Trophoblast cell (in vitro differentiated cells and primary cell): ENCODE measurements around the gene CD33. TPM values are rescaled to one million over a fixed set of nuclear protein-coding genes. Genes with fewer than 3 reads are reported as not detected.
"Not testable (repeated sequence)": the region's sequence is repeated elsewhere in the genome, so short reads cannot be mapped to it uniquely, and the experiment has no call there.

ENCODE experiments used
- DNase-seq, 2 donors: peaks; one replicate each; pipeline ENCODE4 v3.0.0-alpha.2; 2016
- H2AFZ ChIP-seq: 2 replicates; pipeline ENCODE4 v1.6.1; 2013; ENCODE audit warnings: low read length, moderate library complexity, mild to moderate bottlenecking; ENCODE audit not compliant: insufficient read depth, poor library complexity
- H2AK5ac ChIP-seq: 2 replicates; pipeline ENCODE4 v1.6.1; 2013; ENCODE audit warnings: mild to moderate bottlenecking, low read length
- H2BK120ac ChIP-seq: 2 replicates; pipeline ENCODE4 v1.6.1; 2013; ENCODE audit warnings: low read length, mild to moderate bottlenecking, moderate library complexity; ENCODE audit not compliant: insufficient read depth, poor library complexity
- H2BK12ac ChIP-seq: 2 replicates; pipeline ENCODE4 v1.6.1; 2013; ENCODE audit warnings: mild to moderate bottlenecking, low read length, moderate library complexity
- H2BK5ac ChIP-seq: 2 replicates; pipeline ENCODE4 v1.6.1; 2013; ENCODE audit warnings: low read length, low read depth, moderate library complexity, mild to moderate bottlenecking; ENCODE audit not compliant: poor library complexity
- H3K14ac ChIP-seq: 2 replicates; pipeline ENCODE4 v1.6.1; 2013; ENCODE audit warnings: mild to moderate bottlenecking, low read length
- H3K18ac ChIP-seq: 2 replicates; pipeline ENCODE4 v1.6.1; 2013; ENCODE audit warnings: mild to moderate bottlenecking, low read length
- H3K23ac ChIP-seq: 2 replicates; pipeline ENCODE4 v1.6.1; 2013; ENCODE audit warnings: low read length
- H3K27ac ChIP-seq: 2 replicates; pipeline ENCODE4 v1.5.1; 2013; ENCODE audit warnings: low read depth, mild to moderate bottlenecking, inconsistent platforms, low read length, moderate library complexity
- H3K27me3 ChIP-seq: 2 replicates; pipeline ENCODE4 v1.6.1; 2013; ENCODE audit warnings: inconsistent platforms, mild to moderate bottlenecking, low read length, moderate library complexity; ENCODE audit not compliant: insufficient read depth
- H3K36me3 ChIP-seq, 2 experiments: 1 replicate in 1 of 2; 2 replicates in 1 of 2; pipeline ENCODE4 v1.6.1; 2013; ENCODE audit warnings: low read length in 2 of 2, mild to moderate bottlenecking in 2 of 2, moderate library complexity in 1 of 2; ENCODE audit not compliant: insufficient read depth in 2 of 2, control insufficient read depth in 1 of 2
- H3K4ac ChIP-seq: 2 replicates; pipeline ENCODE4 v1.6.1; 2013; ENCODE audit warnings: low read depth, mild to moderate bottlenecking, low read length, moderate library complexity
- H3K4me1 ChIP-seq, 2 experiments: 1 replicate in 1 of 2; 2 replicates in 1 of 2; pipeline ENCODE4 v1.6.1; 2013; ENCODE audit warnings: low read length in 2 of 2, mild to moderate bottlenecking in 2 of 2, moderate library complexity in 1 of 2; ENCODE audit not compliant: insufficient read depth in 2 of 2, control insufficient read depth in 1 of 2
- H3K4me2 ChIP-seq: 2 replicates; pipeline ENCODE4 v1.6.1; 2013; ENCODE audit warnings: inconsistent platforms, mild to moderate bottlenecking, low read length, moderate library complexity
- H3K4me3 ChIP-seq: 2 replicates; pipeline ENCODE4 v1.5.1; 2013; ENCODE audit warnings: mild to moderate bottlenecking, low read depth, low read length, inconsistent platforms
- H3K79me1 ChIP-seq: one replicate; pipeline ENCODE4 v1.6.1; 2013; ENCODE audit warnings: low read length
- H3K79me2 ChIP-seq: 2 replicates; pipeline ENCODE4 v1.6.1; 2013; ENCODE audit warnings: low read length, mild to moderate bottlenecking; ENCODE audit not compliant: control insufficient read depth, insufficient read depth, poor library complexity
- H3K9ac ChIP-seq: 2 replicates; pipeline ENCODE4 v1.6.1; 2013; ENCODE audit warnings: mild to moderate bottlenecking, low read length
- H3K9me3 ChIP-seq: 2 replicates; pipeline ENCODE4 v1.6.1; 2013; ENCODE audit warnings: low read depth, mild to moderate bottlenecking, control low read depth, inconsistent platforms, low read length; ENCODE audit not compliant: insufficient read depth
- H4K12ac ChIP-seq: 2 replicates; pipeline ENCODE4 v1.6.1; 2013; ENCODE audit warnings: low read depth, mild to moderate bottlenecking, low read length, moderate library complexity
- H4K8ac ChIP-seq: 2 replicates; pipeline ENCODE4 v1.6.1; 2013; ENCODE audit warnings: low read depth, mild to moderate bottlenecking, low read length, moderate library complexity
- H4K91ac ChIP-seq: one replicate; pipeline ENCODE4 v1.6.1; 2013; ENCODE audit warnings: low read depth, mild to moderate bottlenecking, low read length, moderate library complexity
- WGBS: extraction: QIAGEN DNeasy Blood & Tissue Kit; methylation state at CpG from one replicate; pipeline ENCODE4 v1.1.7; 2013; ENCODE audit warnings: missing lambda C conversion rate; ENCODE audit not compliant: insufficient read length, insufficient coverage; ENCODE audit errors: extremely low coverage; 5-methylcytosine and 5-hydroxymethylcytosine counted together
- polyA plus RNA-seq: library from polyadenylated mRNA; stranded (reverse); fragments of 200-250 nt; gene quantifications from 2 replicates; pipeline ENCODE4 v1.2.3, GENCODE V29; 2013

Gene CD33
- not detected in 2 replicates for polyA plus RNA-seq

- H2BK12ac ChIP-seq, H3K9ac ChIP-seq, H3K4me2 ChIP-seq, H3K27ac ChIP-seq, H3K18ac ChIP-seq, H4K12ac ChIP-seq, H2BK120ac ChIP-seq, H3K4me3 ChIP-seq, H3K79me2 ChIP-seq, H3K36me3 ChIP-seq, H3K27me3 ChIP-seq, H3K4me1 ChIP-seq, H3K9me3 ChIP-seq, H3K79me1 ChIP-seq, H3K14ac ChIP-seq, H2AK5ac ChIP-seq, H4K8ac ChIP-seq, H2BK5ac ChIP-seq, DNase-seq, H3K4ac ChIP-seq, H2AFZ ChIP-seq, H4K91ac ChIP-seq, H3K23ac ChIP-seq: not testable (repeated sequence)
- no CpG with 5 or more reads among the region's 11 CpGs for WGBS
These were observed at the start of gene CD33 for GRCh38 chr19:51224898-51225393. Gene CD33, plus strand, starts transcription at chr19:51225080. Its CDS starts 39 bp downstream, at chr19:51225119.

GRCh38 chr19:51179256-51179655, 45.6 kb upstream of the CD33 start:
- Histone ChIP-seq H3K9ac (no peak overlapping the region), H2BK5ac (no peak overlapping the region), H3K27me3 (peaks cover 4% of the 10 kb centered on the region), H4K91ac (no peak overlapping the region), H3K27ac (no peak overlapping the region), H3K79me2 (no peaks in the 10 kb centered on the region), H3K18ac (no peak overlapping the region), H2BK12ac (no peak overlapping the region), H3K4me2 (no peak overlapping the region), H2AFZ (no peak overlapping the region), H3K4me1 (no peaks in the 10 kb centered on the region), H3K79me1 (no peaks in the 10 kb centered on the region), H3K23ac (no peak overlapping the region), H3K14ac (no peak overlapping the region), H3K9me3 (peaks cover 4% of the 10 kb centered on the region), H3K4me3 (no peak overlapping the region), H2AK5ac (no peak overlapping the region), H4K12ac (no peak overlapping the region), H2BK120ac (no peak overlapping the region), H3K36me3 (no peaks in the 10 kb centered on the region), H4K8ac (no peak overlapping the region), H3K4ac (no peak overlapping the region)
- no peak for DNase-seq
- no CpG with 5 or more reads among the region's 1 CpG for WGBS

GRCh38 chr19:51181377-51181912, 43.4 kb upstream of the CD33 start:
- Histone ChIP-seq H2AK5ac (no peak overlapping the region), H3K4ac (no peak overlapping the region), H3K23ac (no peak overlapping the region), H3K14ac (no peak overlapping the region), H4K91ac (no peak overlapping the region), H3K27ac (no peak overlapping the region), H3K4me2 (no peak overlapping the region), H3K4me3 (no peak overlapping the region), H3K36me3 (no peaks in the 10 kb centered on the region), H4K8ac (no peak overlapping the region), H3K27me3 (peaks cover 4% of the 10 kb centered on the region), H3K79me1 (no peaks in the 10 kb centered on the region), H3K18ac (no peak overlapping the region), H2BK5ac (no peak overlapping the region), H2AFZ (no peak overlapping the region), H3K79me2 (no peaks in the 10 kb centered on the region), H3K9ac (no peak overlapping the region), H3K9me3 (peaks cover 9% of the 10 kb centered on the region), H2BK120ac (no peak overlapping the region), H4K12ac (no peak overlapping the region), H2BK12ac (no peak overlapping the region), H3K4me1 (no peaks in the 10 kb centered on the region)
- no peak for DNase-seq
- WGBS, result no CpG with 5 or more reads among the region's 39 CpGs

DNA sequence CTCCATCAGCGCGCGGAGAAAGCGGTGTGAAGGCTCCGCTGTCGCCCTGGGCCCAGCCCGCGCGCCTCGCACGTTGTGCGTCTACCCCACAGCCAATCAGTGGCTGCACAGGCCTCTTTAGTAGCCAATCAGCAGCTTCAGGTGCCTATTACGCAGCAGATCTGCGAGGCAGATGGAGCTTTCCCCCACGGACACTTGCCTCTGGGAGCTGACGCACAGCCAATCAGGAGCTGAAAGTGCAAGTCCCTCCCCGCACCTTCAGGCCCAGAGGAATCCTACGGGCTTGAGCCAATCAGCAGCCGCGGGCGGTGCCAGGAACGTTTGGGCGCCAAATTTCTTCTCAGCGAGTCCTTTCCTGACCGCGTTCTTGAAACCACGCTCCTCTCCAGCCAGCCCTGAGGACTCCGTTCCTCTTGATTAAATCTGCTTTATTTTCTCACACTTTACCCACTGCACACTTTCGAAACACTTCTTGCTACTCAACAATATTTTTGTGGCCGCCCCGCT, 42.9 kb upstream of the CD33 start:
- H3K4me2 ChIP-seq, result no peak overlapping the region
- DNase-seq, result no peak
- no peak overlapping the region for H3K14ac ChIP-seq
- no peak overlapping the region for H2BK5ac ChIP-seq
- no peaks in the 10 kb centered on the region for H3K36me3 ChIP-seq
- no peak overlapping the region for H2BK12ac ChIP-seq
- no peak overlapping the region for H3K9ac ChIP-seq
- no peak overlapping the region for H3K4me3 ChIP-seq
- no peak overlapping the region for H3K4ac ChIP-seq
- no peak overlapping the region for H3K18ac ChIP-seq
- H2AK5ac ChIP-seq, result no peak overlapping the region
- H4K12ac ChIP-seq, result no peak overlapping the region
- peaks cover 9% of the 10 kb centered on the region for H3K9me3 ChIP-seq
- no peaks in the 10 kb centered on the region for H3K79me2 ChIP-seq
- no peak overlapping the region for H4K91ac ChIP-seq
- no peak overlapping the region for H3K27ac ChIP-seq
- H3K79me1 ChIP-seq, result no peaks in the 10 kb centered on the region
- H2BK120ac ChIP-seq, result no peak overlapping the region
- peaks cover 4% of the 10 kb centered on the region for H3K27me3 ChIP-seq
- H2AFZ ChIP-seq, result no peak overlapping the region
- no peak overlapping the region for H4K8ac ChIP-seq
- no peaks in the 10 kb centered on the region for H3K4me1 ChIP-seq
- no peak overlapping the region for H3K23ac ChIP-seq
- no CpG with 5 or more reads among the region's 31 CpGs for WGBS
